Prostate gland (tissue), 2 donors: ENCODE results near the gene ITPR1. TPM values are rescaled to one million over a fixed set of nuclear protein-coding genes. Genes with fewer than 3 reads are reported as not detected.

Experiments
- DNase-seq: peaks from one replicate; pipeline ENCODE4 v3.0.0-alpha.2; 2019; ENCODE audit warnings: low spot score
- H3K27ac ChIP-seq, 2 donors: fragments of 200-600 bp; sonication (generic); 2 replicates each; pipeline ENCODE4 v1.5.1; 2017 to 2019
- H3K27me3 ChIP-seq: fragments of 200-600 bp; sonication (generic); replicated peaks from 2 replicates; pipeline ENCODE4 v1.5.1; 2019; ENCODE audit not compliant: insufficient read depth
- H3K36me3 ChIP-seq, 2 donors: fragments of 200-600 bp; sonication (generic); 1 replicate in 1 of 2; 2 replicates in 1 of 2; pipeline versions ENCODE4 v1.5.1 to v1.8.1; 2017 to 2019
- H3K4me1 ChIP-seq: fragments of 200-600 bp; sonication (generic); replicated peaks from 2 replicates; pipeline ENCODE4 v1.5.1; 2019
- H3K4me3 ChIP-seq, 2 donors: fragments of 200-600 bp; sonication (generic); 2 replicates each; pipeline ENCODE4 v1.5.1; 2017 to 2019
- H3K9me3 ChIP-seq: fragments of 200-600 bp; sonication (generic); 2 replicates; pipeline ENCODE4 v1.5.1; 2017
- POLR2A ChIP-seq: fragments of 450-650 bp; IDR thresholded peaks from one replicate; pipeline ENCODE4 v1.6.1; 2016; ENCODE audit warnings: antibody characterized with exemption, mild to moderate bottlenecking
- POLR2AphosphoS5 ChIP-seq: sonication (generic); formaldehyde crosslinking; IDR thresholded peaks from one replicate; pipeline ENCODE4 v1.6.1; 2017; ENCODE audit warnings: antibody characterized with exemption
- whole genome bisulfite sequencing: methylation state at CpG from one replicate; pipeline ENCODE4 v1.1.5; 2018; 5-methylcytosine and 5-hydroxymethylcytosine counted together
- intact Hi-C: fragments of 100-400 bp; cut with DNase I; formaldehyde crosslinking; loops from one replicate; pipeline ENCODE4 v1.14.2; 2022
- total RNA-seq, 2 donors: library from RNA; depleted of rRNA; stranded (reverse); fragments of >200 nt; gene quantifications; one replicate each; pipeline ENCODE4 v1.1.0, GENCODE V29; 2016
- TF ChIP-seq, protein P1 (sequence below), 4 experiments: fragments of 200-600 bp in 2 of 4; fragments of 450-650 bp in 2 of 4; sonication (generic) in 2 of 4; IDR thresholded peaks; 1 replicate in 3 of 4; 2 replicates in 1 of 4; pipeline ENCODE4 v1.5.1; 2016 to 2019; ENCODE audit warnings: antibody characterized with exemption in 4 of 4, mild to moderate bottlenecking in 2 of 4, moderate library complexity in 2 of 4

ITPR1 gene
- total RNA-seq, 2 donors from 2014 or later = 80.0 to 126 TPM

DNA sequence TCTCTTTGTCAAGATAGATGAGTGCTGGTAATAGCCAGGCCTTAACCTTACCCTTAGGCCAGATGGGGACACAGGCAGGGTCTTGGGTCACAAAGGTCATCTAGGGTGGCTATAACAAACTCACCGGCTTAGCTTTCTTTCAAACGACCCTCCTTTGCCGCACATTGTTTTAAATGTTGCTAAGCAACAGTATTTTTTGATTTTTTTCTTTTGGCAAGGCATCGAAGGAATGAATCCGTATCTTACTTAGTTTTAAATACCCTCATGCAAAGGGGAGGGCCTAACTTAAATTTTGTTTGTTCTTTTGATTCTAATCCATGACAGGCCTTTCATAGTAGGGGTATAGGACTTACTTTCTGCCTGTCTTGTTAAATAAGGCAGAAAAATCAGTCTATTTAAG, 35.2 kb downstream of the ITPR1 start:
- Histone ChIP-seq H3K4me3 (no peak overlapping the region), H3K27ac (no peak overlapping the region), H3K27me3 (no peaks in the 10 kb centered on the region), H3K36me3 (no peaks in the 10 kb centered on the region), H3K4me1 (no peaks in the 10 kb centered on the region), H3K9me3 (no peaks in the 10 kb centered on the region)
- 32% methylated on average over 5 of the region's 5 CpGs for WGBS
- no peak for DNase-seq
- intact Hi-C loops = no loop called here
- no peak for TF ChIP-seq POLR2A
- TF ChIP-seq, protein P1, sequence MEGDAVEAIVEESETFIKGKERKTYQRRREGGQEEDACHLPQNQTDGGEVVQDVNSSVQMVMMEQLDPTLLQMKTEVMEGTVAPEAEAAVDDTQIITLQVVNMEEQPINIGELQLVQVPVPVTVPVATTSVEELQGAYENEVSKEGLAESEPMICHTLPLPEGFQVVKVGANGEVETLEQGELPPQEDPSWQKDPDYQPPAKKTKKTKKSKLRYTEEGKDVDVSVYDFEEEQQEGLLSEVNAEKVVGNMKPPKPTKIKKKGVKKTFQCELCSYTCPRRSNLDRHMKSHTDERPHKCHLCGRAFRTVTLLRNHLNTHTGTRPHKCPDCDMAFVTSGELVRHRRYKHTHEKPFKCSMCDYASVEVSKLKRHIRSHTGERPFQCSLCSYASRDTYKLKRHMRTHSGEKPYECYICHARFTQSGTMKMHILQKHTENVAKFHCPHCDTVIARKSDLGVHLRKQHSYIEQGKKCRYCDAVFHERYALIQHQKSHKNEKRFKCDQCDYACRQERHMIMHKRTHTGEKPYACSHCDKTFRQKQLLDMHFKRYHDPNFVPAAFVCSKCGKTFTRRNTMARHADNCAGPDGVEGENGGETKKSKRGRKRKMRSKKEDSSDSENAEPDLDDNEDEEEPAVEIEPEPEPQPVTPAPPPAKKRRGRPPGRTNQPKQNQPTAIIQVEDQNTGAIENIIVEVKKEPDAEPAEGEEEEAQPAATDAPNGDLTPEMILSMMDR (IDR thresholded peaks at IDR 0.05) = no peak
- TF ChIP-seq POLR2AphosphoS5 = no peak

DNA sequence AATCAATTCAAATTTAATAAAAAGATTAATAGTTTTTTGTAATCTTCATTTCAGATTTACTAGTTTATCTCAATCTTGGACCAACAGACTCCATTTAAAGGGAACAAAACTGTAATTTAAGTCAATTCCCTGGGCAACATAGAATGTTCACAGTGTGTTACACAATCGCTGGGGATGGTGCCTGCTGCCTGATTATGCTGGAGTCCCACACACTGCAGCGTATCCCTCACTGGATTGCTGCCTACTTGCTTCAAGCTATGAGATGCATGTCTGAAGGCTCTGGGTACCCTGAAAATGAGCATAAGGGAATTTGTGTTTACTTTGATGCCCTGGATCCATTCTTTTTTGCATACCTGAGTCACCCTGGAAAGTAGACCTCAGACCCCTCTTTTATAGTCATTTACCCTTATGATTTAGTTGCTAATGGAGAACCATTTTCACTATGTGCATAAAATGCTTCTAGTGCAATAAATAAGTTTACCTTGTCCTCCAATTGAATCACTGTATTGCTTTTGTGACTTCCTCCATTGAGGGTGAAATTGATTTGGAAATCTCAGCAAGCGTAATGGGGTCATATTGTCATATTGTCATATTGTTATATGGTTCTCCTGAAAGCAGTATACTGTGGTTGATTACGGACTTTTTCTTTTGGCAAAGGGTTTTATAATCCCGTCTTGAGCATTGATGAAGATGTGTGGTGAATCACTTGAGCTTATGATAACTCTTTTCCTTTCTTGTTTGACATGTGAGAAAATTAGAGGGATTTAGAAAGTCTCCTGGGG, 35.9 kb downstream of the ITPR1 start:
- Histone ChIP-seq H3K4me3 (no peak overlapping the region), H3K36me3 (no peaks in the 10 kb centered on the region), H3K27ac (no peak overlapping the region), H3K9me3 (no peaks in the 10 kb centered on the region), H3K4me1 (no peaks in the 10 kb centered on the region), H3K27me3 (no peaks in the 10 kb centered on the region)
- WGBS = 65% methylated on average over 5 of the region's 5 CpGs
- no peak for DNase-seq
- intact Hi-C loops = no loop called here
- TF ChIP-seq POLR2AphosphoS5 (no peak), POLR2A (no peak)
- TF ChIP-seq, protein P1 (IDR thresholded peaks at IDR 0.05) = no peak

DNA sequence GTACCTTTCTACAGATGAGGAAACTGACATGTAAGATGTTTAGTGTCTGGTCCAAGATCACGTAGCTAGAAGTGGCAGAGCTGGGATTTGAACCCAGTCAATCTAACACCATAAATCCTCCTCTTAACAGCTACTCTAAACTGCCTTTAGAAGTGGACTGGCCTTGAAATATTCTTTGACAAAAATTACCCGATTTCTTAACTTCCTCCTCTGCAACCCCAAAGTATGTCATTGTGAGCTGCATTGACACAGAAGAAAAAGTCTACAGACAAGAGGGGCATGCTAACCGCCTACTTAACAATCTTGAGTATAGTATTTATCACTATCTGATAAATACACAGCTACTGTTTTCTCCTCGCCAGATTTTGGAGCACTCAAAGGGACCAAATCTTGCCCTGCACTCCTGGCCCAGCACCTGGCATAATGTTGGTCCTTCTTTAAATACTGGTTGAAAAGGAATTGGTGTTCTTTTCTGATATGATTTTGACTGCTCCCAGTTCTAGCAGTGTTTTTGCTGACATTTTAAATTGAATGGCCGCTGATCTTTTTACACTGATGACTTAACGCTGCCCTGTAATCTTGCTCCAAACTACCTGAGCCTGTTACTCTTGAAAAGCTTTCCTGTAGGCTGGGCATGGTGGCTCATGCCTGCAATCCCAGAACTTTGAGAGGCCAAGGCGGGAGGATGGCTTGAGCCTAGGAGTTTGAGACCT, 36.9 kb downstream of the ITPR1 start:
- no peaks in the 10 kb centered on the region for H3K36me3 ChIP-seq
- H3K27me3 ChIP-seq = no peaks in the 10 kb centered on the region
- no peak for DNase-seq
- TF ChIP-seq, protein P1 (IDR thresholded peaks at IDR 0.05) = no peak
- TF ChIP-seq POLR2A = no peak
- TF ChIP-seq POLR2AphosphoS5 = no peak
- H3K9me3 ChIP-seq = no peaks in the 10 kb centered on the region
- no peak overlapping the region for H3K27ac ChIP-seq
- 97% methylated on average over 7 of the region's 7 CpGs for WGBS
- H3K4me1 ChIP-seq = no peaks in the 10 kb centered on the region
- intact Hi-C loops = no loop called here
- no peak overlapping the region for H3K4me3 ChIP-seq

DNA sequence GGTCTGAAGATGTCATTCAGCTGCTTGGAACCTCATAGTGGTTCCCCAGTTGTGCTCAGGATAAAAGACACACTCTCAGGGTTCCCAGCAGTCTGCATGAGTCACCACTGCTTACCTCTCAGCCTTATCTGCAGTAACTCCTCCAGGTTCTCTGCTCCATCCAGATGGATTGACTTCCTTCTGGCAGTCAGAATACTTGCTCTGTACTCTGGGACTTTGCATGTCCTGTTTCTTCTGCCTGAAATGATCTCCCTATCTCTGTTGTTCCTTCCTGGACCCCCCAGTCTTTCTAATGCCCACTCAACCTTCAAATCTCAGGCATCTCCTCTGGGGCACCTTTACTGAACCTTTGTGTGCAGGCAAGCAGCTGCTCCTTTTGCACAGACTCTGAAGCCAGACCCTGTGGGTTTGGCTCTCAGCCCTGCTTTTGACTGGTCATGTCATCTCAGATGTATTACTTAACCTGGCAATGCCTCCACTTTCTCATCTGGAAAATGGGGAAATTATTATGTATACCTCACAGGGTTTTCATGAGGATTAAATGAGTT, 38.4 kb downstream of the ITPR1 start:
- Histone ChIP-seq H3K27me3 (no peaks in the 10 kb centered on the region), H3K9me3 (no peaks in the 10 kb centered on the region), H3K27ac (no peak overlapping the region), H3K36me3 (no peaks in the 10 kb centered on the region), H3K4me3 (no peak overlapping the region), H3K4me1 (no peaks in the 10 kb centered on the region)
- DNase-seq = no peak
- no peak for TF ChIP-seq POLR2AphosphoS5
- TF ChIP-seq, protein P1 (IDR thresholded peaks at IDR 0.05) = no peak
- TF ChIP-seq POLR2A = no peak
- intact Hi-C loops = no loop called here
